Psoas muscle (tissue), 8 donors: ENCODE data around the gene CANX. TPM values are rescaled to one million over a fixed set of nuclear protein-coding genes. Genes with fewer than 3 reads are reported as not detected.

Experiments used
- ATAC-seq, 4 donors: fragments of 200-7000 bp; cut with Tn5 transposase; one replicate each; pipeline ENCODE4 v1.9.1; 2020; ENCODE audit warnings: moderate library complexity in 3 of 4, mild to moderate bottlenecking in 2 of 4
- DNase-seq, 2 donors: peaks; one replicate each; pipeline ENCODE4 v3.0.0-alpha.2; 2020
- H3K27ac ChIP-seq: fragments of 200-600 bp; one replicate; pipeline ENCODE4 v1.8.0; 2022
- H3K27me3 ChIP-seq, 3 donors: fragments of 200-600 bp in 1 of 3; one replicate each; pipeline versions ENCODE4 v1.6.1 to v1.8.0; 2013 to 2022; ENCODE audit warnings: low read length in 2 of 3, mild to moderate bottlenecking in 2 of 3, moderate library complexity in 1 of 3; ENCODE audit not compliant: insufficient read depth in 3 of 3
- H3K36me3 ChIP-seq, 2 donors: fragments of 200-600 bp in 1 of 2; one replicate each; pipeline versions ENCODE4 v1.6.1 to v1.8.0; 2013 to 2022; ENCODE audit warnings: low read depth in 1 of 2, mild to moderate bottlenecking in 1 of 2, moderate library complexity in 1 of 2; ENCODE audit not compliant: insufficient read depth in 1 of 2
- H3K4me1 ChIP-seq: fragments of 200-600 bp; one replicate; pipeline ENCODE4 v1.8.0; 2022
- H3K4me3 ChIP-seq: fragments of 200-600 bp; one replicate; pipeline ENCODE4 v1.8.0; 2022; ENCODE audit warnings: mild to moderate bottlenecking
- H3K9me3 ChIP-seq: fragments of 200-600 bp; one replicate; pipeline ENCODE4 v1.8.0; 2022
- CTCF ChIP-seq: fragments of 200-600 bp; IDR thresholded peaks from one replicate; pipeline ENCODE4 v1.8.0; 2022; ENCODE audit warnings: antibody characterized with exemption
- WGBS, 3 donors: extraction: QIAGEN DNeasy Blood & Tissue Kit; methylation state at CpG; one replicate each; pipeline versions ENCODE4 v1.1.6 to v1.1.7; 2013; 5-methylcytosine and 5-hydroxymethylcytosine counted together
- intact Hi-C, 2 donors: fragments of 100-400 bp; cut with DNase I; formaldehyde crosslinking; loops; one replicate each; pipeline versions ENCODE4 v1.11.0 to v1.14.2; 2022
- polyA plus RNA-seq, 3 donors: library from polyadenylated mRNA; stranded (reverse); fragments of 200-250 nt; gene quantifications; one replicate each; pipeline ENCODE4 v1.2.3, GENCODE V29; 2013
- total RNA-seq, 4 donors: library from RNA; stranded (reverse); fragmentation: NEBNext Ultra II Directional in 2 of 4; extraction: Animal tissue kit (Norgen Biotek cat#: 25700) in 2 of 4; gene quantifications; one replicate each; pipeline versions ENCODE4 v1.2.1 to v1.2.4, GENCODE V29; 2021 to 2023
- donor health status: healthy with polysubstance abuse.
- donor health status: DM: no; HTN: no; CAD: no; lungs with moderate emphysema.
- donor health status: Bipolar disorder and iron deficiency.
- donor health status: healthy.
- donor health status: DM: yes; HTN: yes; CAD: no.
- donor health status: DM: no; HTN: no; CAD: no.
- donor health status: DM: no; HTN: no; CAD: no.
- donor health status: DM: yes; HTN: yes; CAD: no.

CANX gene
- total and polyA plus RNA-seq, 7 donors = 85.7 to 285 (median 225) TPM

- Histone ChIP-seq H3K4me3 (peak overlapping the region; percentile 100), H3K9me3 (no peaks in the 10 kb centered on the region), H3K27me3 (no peaks in the 10 kb centered on the region), H3K36me3 (peaks cover 0 to under 1% of the 10 kb centered on the region in 2 donors), H3K4me1 (peaks cover 16% of the 10 kb centered on the region), H3K27ac (peak overlapping the region; percentile 100)
- intact Hi-C loops = loop anchor here (2.0 to 5.0 kb wide), 4 partner anchors 19 to 76 kb away; partner anchors contain the start of genes MAML1 (in 2 of the 2) and HNRNPH1 (in 1 of the 2)
- peak; percentile 92 to 97 (median 96) for ATAC-seq
- DNase-seq = peak; percentile 99 to 100
- peak; percentile 12 for TF ChIP-seq CTCF
- WGBS, 3 donors = 1 to 2% (median 1%) methylated on average over 59 to 72 of the region's 72 CpGs
Observed at GRCh38 chr5:179697993-179698934, 503 bp upstream of the CANX start.

GRCh38 chr5:179699616-179700237, 960 bp downstream of the CANX start:
- intact Hi-C loops = loop anchor here (2.0 to 5.0 kb wide), 4 partner anchors 21 to 77 kb away; partner anchors contain the start of genes MAML1 (in 2 of the 2) and HNRNPH1 (in 1 of the 2)
- Histone ChIP-seq H3K36me3 (peaks cover 0 to 9% of the 10 kb centered on the region in 2 donors), H3K4me1 (peaks cover 12% of the 10 kb centered on the region), H3K27me3 (no peaks in the 10 kb centered on the region), H3K9me3 (no peaks in the 10 kb centered on the region), H3K27ac (peak overlapping the region; percentile 100), H3K4me3 (peak overlapping the region; percentile 100)
- WGBS, 3 donors = 2 to 4% (median 3%) methylated on average over 19 of the region's 19 CpGs
- peak in 2 of 4 donors; percentile 3 to 4 for ATAC-seq
- no peak for TF ChIP-seq CTCF
- DNase-seq = no peak

- intact Hi-C loops = no loop called here
- 42 to 60% (median 54%) methylated on average over 7 of the region's 7 CpGs for WGBS, 3 donors
- ATAC-seq (no peak), DNase-seq (no peak)
- H3K27ac ChIP-seq = peak overlapping the region; percentile 100
- peaks cover 0 to 16% of the 10 kb centered on the region in 2 donors for H3K36me3 ChIP-seq
- no peaks in the 10 kb centered on the region for H3K27me3 ChIP-seq
- no peaks in the 10 kb centered on the region for H3K9me3 ChIP-seq
- no peak for TF ChIP-seq CTCF
- peak overlapping the region; percentile 100 for H3K4me3 ChIP-seq
- peaks cover 13% of the 10 kb centered on the region for H3K4me1 ChIP-seq
Observed at GRCh38 chr5:179700401-179700918, 1.7 kb downstream of the CANX start.

- no peak for DNase-seq
- ATAC-seq = no peak
- TF ChIP-seq CTCF = no peak
- Histone ChIP-seq H3K27me3 (no peaks in the 10 kb centered on the region), H3K9me3 (no peaks in the 10 kb centered on the region), H3K4me1 (no peaks in the 10 kb centered on the region), H3K27ac (no peak overlapping the region), H3K36me3 (peaks cover 22 to 97% of the 10 kb centered on the region in 2 donors), H3K4me3 (no peak overlapping the region)
- intact Hi-C loops = no loop called here
- WGBS, 3 donors = 93 to 94% (median 93%) methylated on average over 1 of the region's 1 CpG
Observed at GRCh38 chr5:179716286-179716685, 17.5 kb downstream of the CANX start.
